IMR-90 (cell line): ENCODE results near the gene SETD2. TPM values are rescaled to one million over a fixed set of nuclear protein-coding genes. Genes with fewer than 3 reads are reported as not detected.

Experiments used
- ATAC-seq: fragments of 200-7000 bp; cut with Tn5 transposase; 2 replicates; pipeline ENCODE4 v1.9.1; 2020; ENCODE audit warnings: low read depth, mild to moderate bottlenecking, moderate library complexity
- BruUV-seq: library from RNA; stranded (reverse); fragments of 400-500 nt; replicated peaks from 2 replicates; lab custom pipeline; 2021; lab: Mats Ljungman, UMichigan
- CTCF ChIA-PET: fragments of 300-600 bp; formaldehyde crosslinking; extraction: SDS; loops from one replicate; lab custom pipeline; 2021; ENCODE audit warnings: antibody characterized with exemption; lab: Yijun Ruan, JAX
- POLR2A ChIA-PET: fragments of 300-600 bp; sonication (Branson Sonifier 250); formaldehyde crosslinking; loops from one replicate; lab custom pipeline; 2022; ENCODE audit warnings: antibody characterized with exemption; ENCODE audit not compliant: unreplicated experiment; lab: Charles Lee
- DNase-seq: peaks from one replicate; pipeline ENCODE4 v3.0.0; 2013
- H2AFZ ChIP-seq: replicated peaks from 2 replicates; pipeline ENCODE3; 2013; ENCODE audit warnings: low read length, mild to moderate bottlenecking; ENCODE audit not compliant: poor library complexity
- H2AK5ac ChIP-seq: 2 replicates; pipeline ENCODE4 v1.6.1; 2013; ENCODE audit warnings: low read depth, low read length, inconsistent platforms
- H2AK9ac ChIP-seq: replicated peaks from 2 replicates; pipeline ENCODE3; 2013; ENCODE audit warnings: mild to moderate bottlenecking, low read depth, low read length, moderate library complexity; ENCODE audit not compliant: poor library complexity
- H2BK120ac ChIP-seq: 2 replicates; pipeline ENCODE4 v1.6.1; 2013; ENCODE audit warnings: low read depth, low read length, inconsistent platforms
- H2BK15ac ChIP-seq: 3 replicates; pipeline ENCODE4 v1.6.1; 2013; ENCODE audit warnings: low read depth, low read length, inconsistent platforms
- H2BK20ac ChIP-seq: 2 replicates; pipeline ENCODE4 v1.6.1; 2013; ENCODE audit warnings: low read depth, mild to moderate bottlenecking, inconsistent platforms, low read length, moderate library complexity
- H2BK5ac ChIP-seq: 2 replicates; pipeline ENCODE4 v1.6.1; 2013; ENCODE audit warnings: mild to moderate bottlenecking, low read depth, low read length, inconsistent platforms; ENCODE audit not compliant: poor library complexity, severe bottlenecking
- H3K14ac ChIP-seq: replicated peaks from 2 replicates; pipeline ENCODE4 v1.6.1; 2013; ENCODE audit warnings: low read depth, low read length, inconsistent platforms
- H3K18ac ChIP-seq: 2 replicates; pipeline ENCODE4 v1.6.1; 2013; ENCODE audit warnings: low read depth, low read length, control low read depth
- H3K23ac ChIP-seq: 2 replicates; pipeline ENCODE4 v1.6.1; 2013; ENCODE audit warnings: low read depth, low read length, inconsistent platforms
- H3K27ac ChIP-seq: 2 replicates; pipeline ENCODE4 v1.5.1; 2013; ENCODE audit warnings: mild to moderate bottlenecking, control low read depth, low read length; ENCODE audit not compliant: insufficient read depth
- H3K27me3 ChIP-seq: 2 replicates; pipeline ENCODE4 v1.6.1; 2013; ENCODE audit warnings: low read length; ENCODE audit not compliant: control insufficient read depth, insufficient read depth
- H3K36me3 ChIP-seq: 2 replicates; pipeline ENCODE4 v1.6.1; 2013; ENCODE audit warnings: low read length, mixed read lengths; ENCODE audit not compliant: control insufficient read depth, insufficient read depth
- H3K4ac ChIP-seq: 2 replicates; pipeline ENCODE4 v1.6.1; 2013; ENCODE audit warnings: low read depth, low read length, inconsistent platforms
- H3K4me1 ChIP-seq: 2 replicates; pipeline ENCODE4 v1.6.1; 2013; ENCODE audit warnings: low read length, mixed read lengths; ENCODE audit not compliant: control insufficient read depth, insufficient read depth
- H3K4me2 ChIP-seq: 2 replicates; pipeline ENCODE4 v1.6.1; 2013; ENCODE audit warnings: low read depth, mild to moderate bottlenecking, control low read depth, low read length, moderate library complexity
- H3K4me3 ChIP-seq: 2 replicates; pipeline ENCODE4 v1.5.1; 2013; ENCODE audit warnings: low read depth, mild to moderate bottlenecking, control low read depth, low read length, moderate library complexity; ENCODE audit not compliant: insufficient read depth
- H3K56ac ChIP-seq: 2 replicates; pipeline ENCODE4 v1.6.1; 2013; ENCODE audit warnings: low read length, inconsistent platforms; ENCODE audit not compliant: insufficient read depth; ENCODE audit errors: extremely low read depth
- H3K79me1 ChIP-seq, 2 experiments: 2 replicates each; pipeline ENCODE4 v1.6.1; 2013; ENCODE audit warnings: low read length in 2 of 2, inconsistent platforms in 1 of 2, low read depth in 1 of 2
- H3K9ac ChIP-seq: 2 replicates; pipeline ENCODE4 v1.6.1; 2013; ENCODE audit warnings: low read depth, low read length, control low read depth
- H3K9me1 ChIP-seq: 2 replicates; pipeline ENCODE4 v1.6.1; 2013; ENCODE audit warnings: low read length, inconsistent platforms; ENCODE audit not compliant: insufficient read depth
- H3K9me3 ChIP-seq: 2 replicates; pipeline ENCODE4 v1.6.1; 2013; ENCODE audit warnings: low read length; ENCODE audit not compliant: control insufficient read depth, insufficient read depth
- H4K20me1 ChIP-seq: 2 replicates; pipeline ENCODE4 v1.6.1; 2013; ENCODE audit warnings: low read length, inconsistent platforms; ENCODE audit not compliant: insufficient read depth
- H4K5ac ChIP-seq: 2 replicates; pipeline ENCODE4 v1.6.1; 2013; ENCODE audit warnings: mild to moderate bottlenecking, low read depth, low read length, control low read depth
- H4K8ac ChIP-seq, 2 experiments: 2 replicates each; pipeline ENCODE4 v1.6.1; 2013; ENCODE audit warnings: low read depth in 2 of 2, low read length in 2 of 2, control low read depth in 1 of 2, inconsistent platforms in 1 of 2
- H4K91ac ChIP-seq: 2 replicates; pipeline ENCODE4 v1.6.1; 2013; ENCODE audit warnings: low read depth, low read length, inconsistent platforms; ENCODE audit not compliant: insufficient read depth
- BHLHE40 ChIP-seq: fragments of 150-350 bp; IDR thresholded peaks from 2 replicates; pipeline ENCODE4 v1.6.1; 2016; ENCODE audit warnings: mild to moderate bottlenecking, low read depth, low read length
- CEBPB ChIP-seq: IDR thresholded peaks from 2 replicates; pipeline ENCODE4 v1.6.1; 2012; ENCODE audit warnings: low read depth, low read length, improper control_type of control experiment
- CHD1 ChIP-seq: IDR thresholded peaks from 2 replicates; pipeline ENCODE4 v1.6.1; 2012; ENCODE audit warnings: low read depth, low read length, improper control_type of control experiment
- FOS ChIP-seq: fragments of 150-350 bp; IDR thresholded peaks from 2 replicates; pipeline ENCODE4 v1.6.1; 2016; ENCODE audit warnings: low read depth, low read length
- MAFK ChIP-seq: IDR thresholded peaks from 2 replicates; pipeline ENCODE4 v1.6.1; 2012; ENCODE audit warnings: low read depth, low read length, improper control_type of control experiment
- MAZ ChIP-seq: IDR thresholded peaks from 2 replicates; pipeline ENCODE4 v1.6.1; 2012; ENCODE audit warnings: low read depth, mild to moderate bottlenecking, low read length, improper control_type of control experiment, moderate library complexity, borderline replicate concordance
- MXI1 ChIP-seq: IDR thresholded peaks from 2 replicates; pipeline ENCODE4 v1.6.1; 2012; ENCODE audit warnings: low read depth, mild to moderate bottlenecking, low read length, moderate library complexity, borderline replicate concordance
- NFE2L2 ChIP-seq: fragments of 150-350 bp; IDR thresholded peaks from 2 replicates; pipeline ENCODE4 v1.6.1; 2016; ENCODE audit warnings: low read depth, mild to moderate bottlenecking, low read length
- RAD21 ChIP-seq: IDR thresholded peaks from 2 replicates; pipeline ENCODE4 v1.6.1; 2012; ENCODE audit warnings: low read length, improper control_type of control experiment
- RCOR1 ChIP-seq: IDR thresholded peaks from 2 replicates; pipeline ENCODE4 v1.6.1; 2012; ENCODE audit warnings: mild to moderate bottlenecking, low read length, improper control_type of control experiment; ENCODE audit not compliant: insufficient replicate concordance
- RFX5 ChIP-seq: IDR thresholded peaks from 2 replicates; pipeline ENCODE4 v1.8.0; 2012; ENCODE audit warnings: low read depth, mild to moderate bottlenecking, low read length, moderate library complexity
- SMC3 ChIP-seq: fragments of 150-350 bp; IDR thresholded peaks from 2 replicates; pipeline ENCODE4 v1.6.1; 2016; ENCODE audit warnings: low read depth, mild to moderate bottlenecking, antibody characterized with exemption, low read length, moderate library complexity
- dilution Hi-C: fragments of 300-500 bp; cut with HindIII; formaldehyde crosslinking; loops from one replicate; pipeline ENCODE4 v1.14.3; 2018; ENCODE audit warnings: low sequenced_read_pairs; ENCODE audit not compliant: unreplicated experiment
- in situ Hi-C: fragments of 300-500 bp; cut with MboI; formaldehyde crosslinking; loops from 3 replicates; pipeline ENCODE4 v1.14.3; 2019; ENCODE audit warnings: low sequenced_read_pairs, inconsistent platforms, mixed read lengths
- intact Hi-C: fragments of 100-400 bp; cut with micrococcal nuclease; formaldehyde crosslinking; loops from 2 replicates; pipeline ENCODE4 v1.10.0; 2022
- polyA plus RNA-seq, 3 experiments: library from polyadenylated mRNA; depleted of rRNA; stranded (reverse); fragments of >200 nt; gene quantifications; 2 replicates each; pipeline ENCODE4 v1.2.3, GENCODE V29; 2012; ENCODE audit warnings: low replicate concordance in 1 of 3
- total RNA-seq: library from RNA; depleted of rRNA; stranded (reverse); fragments of >200 nt; gene quantifications from 2 replicates; pipeline ENCODE4 v1.2.3, GENCODE V29; 2012
- TF ChIP-seq, protein P1 (sequence below): fragments of 150-350 bp; IDR thresholded peaks from 2 replicates; pipeline ENCODE4 v1.6.1; 2016; ENCODE audit warnings: low read depth, mild to moderate bottlenecking, low read length, moderate library complexity, borderline replicate concordance
- TF ChIP-seq, protein P2 (sequence below): conservative IDR thresholded peaks from 2 replicates; pipeline ENCODE4 v1.5.1; 2012; ENCODE audit warnings: mild to moderate bottlenecking, low read depth, low read length, improper control_type of control experiment
- TF ChIP-seq, protein P3 (sequence below): fragments of 150-350 bp; IDR thresholded peaks from 2 replicates; pipeline ENCODE4 v1.6.1; 2017; ENCODE audit warnings: mild to moderate bottlenecking, antibody characterized with exemption, low read length, low read depth

The SETD2 gene
- total and polyA plus RNA-seq, 2 of the 4 experiments (the other 2 are of a cell fraction): 18.3 to 20.1 TPM

DNA sequence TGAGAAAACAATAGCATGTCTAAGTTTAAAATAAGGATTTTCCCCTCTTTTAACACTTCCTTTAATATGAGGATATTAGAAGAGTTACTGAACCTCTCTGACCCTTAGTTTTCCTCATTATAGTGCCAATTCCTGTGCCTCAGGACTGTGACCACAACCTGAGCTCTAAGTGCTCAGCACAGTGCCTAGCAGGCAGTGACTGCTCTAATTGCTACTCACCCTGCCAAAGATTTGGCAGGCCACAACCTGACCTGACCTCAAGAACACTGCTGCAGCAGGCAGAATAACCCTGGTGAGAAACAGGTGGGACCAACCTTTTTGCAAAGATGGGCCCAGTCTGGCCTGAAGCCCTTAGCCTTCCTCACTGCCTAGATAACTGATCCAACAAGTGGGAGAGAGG, 148.8 kb downstream of the SETD2 start:
- Histone ChIP-seq H3K27me3 (no peaks in the 10 kb centered on the region), H2BK20ac (no peak overlapping the region), H2BK15ac (no peak overlapping the region), H3K4me3 (no peak overlapping the region), H3K9ac (no peak overlapping the region), H4K8ac (no peak overlapping the region), H2AK9ac (no peak overlapping the region), H3K4ac (no peak overlapping the region), H3K9me3 (no peaks in the 10 kb centered on the region), H3K27ac (no peak overlapping the region), H3K4me2 (no peak overlapping the region), H3K79me1 (peaks cover 27 to 57% of the 10 kb centered on the region in 2 experiments), H3K14ac (no peak overlapping the region), H2BK5ac (no peak overlapping the region), H2BK120ac (no peak overlapping the region), H2AFZ (no peak overlapping the region), H3K9me1 (peaks cover 34% of the 10 kb centered on the region), H3K4me1 (peaks cover 16% of the 10 kb centered on the region), H2AK5ac (no peak overlapping the region), H3K18ac (no peak overlapping the region), H3K23ac (peak overlapping the region; percentile 29; the same call in 1 of the 2 replicates), H4K5ac (no peak overlapping the region), H4K91ac (no peak overlapping the region), H3K36me3 (peaks cover 26% of the 10 kb centered on the region), H3K56ac (no peak overlapping the region), H4K20me1 (peaks cover 16% of the 10 kb centered on the region)
- in situ Hi-C loops: no loop called here
- ATAC-seq (no peak), DNase-seq (no peak)
- POLR2A ChIA-PET: no interaction called here
- TF ChIP-seq, protein P1, sequence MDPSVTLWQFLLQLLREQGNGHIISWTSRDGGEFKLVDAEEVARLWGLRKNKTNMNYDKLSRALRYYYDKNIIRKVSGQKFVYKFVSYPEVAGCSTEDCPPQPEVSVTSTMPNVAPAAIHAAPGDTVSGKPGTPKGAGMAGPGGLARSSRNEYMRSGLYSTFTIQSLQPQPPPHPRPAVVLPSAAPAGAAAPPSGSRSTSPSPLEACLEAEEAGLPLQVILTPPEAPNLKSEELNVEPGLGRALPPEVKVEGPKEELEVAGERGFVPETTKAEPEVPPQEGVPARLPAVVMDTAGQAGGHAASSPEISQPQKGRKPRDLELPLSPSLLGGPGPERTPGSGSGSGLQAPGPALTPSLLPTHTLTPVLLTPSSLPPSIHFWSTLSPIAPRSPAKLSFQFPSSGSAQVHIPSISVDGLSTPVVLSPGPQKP: no peak
- no peak for TF ChIP-seq CHD1
- no peak for TF ChIP-seq NFE2L2
- no peak for TF ChIP-seq BHLHE40
- no peak for TF ChIP-seq RFX5
- no peak for TF ChIP-seq SMC3
- TF ChIP-seq MXI1: no peak
- no peak for TF ChIP-seq FOS
- TF ChIP-seq, protein P2, sequence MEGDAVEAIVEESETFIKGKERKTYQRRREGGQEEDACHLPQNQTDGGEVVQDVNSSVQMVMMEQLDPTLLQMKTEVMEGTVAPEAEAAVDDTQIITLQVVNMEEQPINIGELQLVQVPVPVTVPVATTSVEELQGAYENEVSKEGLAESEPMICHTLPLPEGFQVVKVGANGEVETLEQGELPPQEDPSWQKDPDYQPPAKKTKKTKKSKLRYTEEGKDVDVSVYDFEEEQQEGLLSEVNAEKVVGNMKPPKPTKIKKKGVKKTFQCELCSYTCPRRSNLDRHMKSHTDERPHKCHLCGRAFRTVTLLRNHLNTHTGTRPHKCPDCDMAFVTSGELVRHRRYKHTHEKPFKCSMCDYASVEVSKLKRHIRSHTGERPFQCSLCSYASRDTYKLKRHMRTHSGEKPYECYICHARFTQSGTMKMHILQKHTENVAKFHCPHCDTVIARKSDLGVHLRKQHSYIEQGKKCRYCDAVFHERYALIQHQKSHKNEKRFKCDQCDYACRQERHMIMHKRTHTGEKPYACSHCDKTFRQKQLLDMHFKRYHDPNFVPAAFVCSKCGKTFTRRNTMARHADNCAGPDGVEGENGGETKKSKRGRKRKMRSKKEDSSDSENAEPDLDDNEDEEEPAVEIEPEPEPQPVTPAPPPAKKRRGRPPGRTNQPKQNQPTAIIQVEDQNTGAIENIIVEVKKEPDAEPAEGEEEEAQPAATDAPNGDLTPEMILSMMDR: no peak
- TF ChIP-seq MAZ: no peak
- no peak for TF ChIP-seq MAFK
- no peak for TF ChIP-seq RAD21
- TF ChIP-seq RCOR1: no peak
- TF ChIP-seq, protein P3, sequence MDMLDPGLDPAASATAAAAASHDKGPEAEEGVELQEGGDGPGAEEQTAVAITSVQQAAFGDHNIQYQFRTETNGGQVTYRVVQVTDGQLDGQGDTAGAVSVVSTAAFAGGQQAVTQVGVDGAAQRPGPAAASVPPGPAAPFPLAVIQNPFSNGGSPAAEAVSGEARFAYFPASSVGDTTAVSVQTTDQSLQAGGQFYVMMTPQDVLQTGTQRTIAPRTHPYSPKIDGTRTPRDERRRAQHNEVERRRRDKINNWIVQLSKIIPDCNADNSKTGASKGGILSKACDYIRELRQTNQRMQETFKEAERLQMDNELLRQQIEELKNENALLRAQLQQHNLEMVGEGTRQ: no peak
- no peak for TF ChIP-seq CEBPB
- dilution Hi-C loops: no loop called here
- intact Hi-C loops: no loop called here
- BruUV-seq: no TSS peak
- CTCF ChIA-PET: no interaction called here
